Keratinocyte (primary cell): ENCODE results near the gene PTPRN2.

Source experiments
- EZH2 ChIP-seq: IDR thresholded peaks from one replicate; pipeline ENCODE4 v1.6.1; 2012; ENCODE audit warnings: inconsistent platforms, mild to moderate bottlenecking, low read length, moderate library complexity
- TF ChIP-seq, protein P1 (sequence below), 3 experiments: IDR thresholded peaks in 1 of 3; conservative IDR thresholded peaks in 1 of 3; optimal IDR thresholded peaks in 1 of 3; 2 replicates in 2 of 3; 3 replicates in 1 of 3; pipeline versions ENCODE3 to v1.5.1; 2011; ENCODE audit warnings: low read length in 3 of 3, mild to moderate bottlenecking in 3 of 3, moderate library complexity in 2 of 3, control low read depth in 1 of 3, inconsistent platforms in 1 of 3; ENCODE audit not compliant: insufficient read depth in 2 of 3; ENCODE audit errors: extremely low read depth in 1 of 3

DNA sequence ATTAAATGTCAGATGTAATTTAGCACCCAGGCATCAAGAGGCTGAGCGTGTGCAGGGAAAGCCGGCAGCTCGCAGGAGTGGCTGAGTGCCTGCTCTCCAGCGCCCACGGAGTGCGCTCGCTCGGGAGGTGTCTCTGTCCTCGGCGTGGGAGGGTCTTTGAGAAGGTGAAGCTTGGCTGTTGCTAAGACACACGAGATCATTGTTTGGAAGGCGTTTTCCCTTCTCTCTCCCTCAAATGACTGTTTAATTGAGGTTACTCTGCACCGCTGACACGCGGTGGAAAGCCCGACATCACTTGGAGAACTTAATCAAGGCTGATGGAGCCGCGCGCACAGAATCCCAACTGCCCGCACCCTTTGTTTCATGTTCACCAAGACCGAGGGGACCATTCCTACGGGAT lies 836.2 kb downstream of the PTPRN2 start:
- TF ChIP-seq, protein P1, sequence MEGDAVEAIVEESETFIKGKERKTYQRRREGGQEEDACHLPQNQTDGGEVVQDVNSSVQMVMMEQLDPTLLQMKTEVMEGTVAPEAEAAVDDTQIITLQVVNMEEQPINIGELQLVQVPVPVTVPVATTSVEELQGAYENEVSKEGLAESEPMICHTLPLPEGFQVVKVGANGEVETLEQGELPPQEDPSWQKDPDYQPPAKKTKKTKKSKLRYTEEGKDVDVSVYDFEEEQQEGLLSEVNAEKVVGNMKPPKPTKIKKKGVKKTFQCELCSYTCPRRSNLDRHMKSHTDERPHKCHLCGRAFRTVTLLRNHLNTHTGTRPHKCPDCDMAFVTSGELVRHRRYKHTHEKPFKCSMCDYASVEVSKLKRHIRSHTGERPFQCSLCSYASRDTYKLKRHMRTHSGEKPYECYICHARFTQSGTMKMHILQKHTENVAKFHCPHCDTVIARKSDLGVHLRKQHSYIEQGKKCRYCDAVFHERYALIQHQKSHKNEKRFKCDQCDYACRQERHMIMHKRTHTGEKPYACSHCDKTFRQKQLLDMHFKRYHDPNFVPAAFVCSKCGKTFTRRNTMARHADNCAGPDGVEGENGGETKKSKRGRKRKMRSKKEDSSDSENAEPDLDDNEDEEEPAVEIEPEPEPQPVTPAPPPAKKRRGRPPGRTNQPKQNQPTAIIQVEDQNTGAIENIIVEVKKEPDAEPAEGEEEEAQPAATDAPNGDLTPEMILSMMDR (optimal IDR thresholded peaks at IDR 0.05 in 1 of 3, IDR thresholded peaks at IDR 0.05 in 1 of 3, conservative IDR thresholded peaks at IDR 0.05 in 1 of 3; ENCODE audit: extremely low read depth in 1 of 3, insufficient read depth in 2 of 3, low read length in 3 of 3): no peak
- TF ChIP-seq EZH2: no peak
